Panc1 (cell line): Measurements from ENCODE around the gene ZSCAN23.

Experiments used
- POLR2AphosphoS5 ChIP-seq: IDR thresholded peaks from 2 replicates; pipeline ENCODE4 v1.6.1; 2012; ENCODE audit warnings: mild to moderate bottlenecking, low read depth, low read length, moderate library complexity
- SIN3A ChIP-seq: IDR thresholded peaks from 2 replicates; pipeline ENCODE4 v1.6.1; 2012; ENCODE audit warnings: low read depth, mild to moderate bottlenecking, low read length, moderate library complexity, borderline replicate concordance; ENCODE audit not compliant: insufficient read depth
- TF ChIP-seq, protein P1 (sequence below): fragments of 450-650 bp; IDR thresholded peaks from 2 replicates; pipeline ENCODE4 v1.5.1; 2017; ENCODE audit warnings: mild to moderate bottlenecking
- TF ChIP-seq, protein P2 (sequence below), 2 experiments: IDR thresholded peaks; 2 replicates each; pipeline ENCODE4 v1.6.1; 2011 to 2012; ENCODE audit warnings: low read depth in 2 of 2, control low read depth in 1 of 2, low read length in 1 of 2, mild to moderate bottlenecking in 1 of 2, moderate library complexity in 1 of 2; ENCODE audit not compliant: insufficient read depth in 1 of 2

GRCh38 chr6:28491984-28492317 is 48.7 kb upstream of the ZSCAN23 start:
- TF ChIP-seq, protein P1, sequence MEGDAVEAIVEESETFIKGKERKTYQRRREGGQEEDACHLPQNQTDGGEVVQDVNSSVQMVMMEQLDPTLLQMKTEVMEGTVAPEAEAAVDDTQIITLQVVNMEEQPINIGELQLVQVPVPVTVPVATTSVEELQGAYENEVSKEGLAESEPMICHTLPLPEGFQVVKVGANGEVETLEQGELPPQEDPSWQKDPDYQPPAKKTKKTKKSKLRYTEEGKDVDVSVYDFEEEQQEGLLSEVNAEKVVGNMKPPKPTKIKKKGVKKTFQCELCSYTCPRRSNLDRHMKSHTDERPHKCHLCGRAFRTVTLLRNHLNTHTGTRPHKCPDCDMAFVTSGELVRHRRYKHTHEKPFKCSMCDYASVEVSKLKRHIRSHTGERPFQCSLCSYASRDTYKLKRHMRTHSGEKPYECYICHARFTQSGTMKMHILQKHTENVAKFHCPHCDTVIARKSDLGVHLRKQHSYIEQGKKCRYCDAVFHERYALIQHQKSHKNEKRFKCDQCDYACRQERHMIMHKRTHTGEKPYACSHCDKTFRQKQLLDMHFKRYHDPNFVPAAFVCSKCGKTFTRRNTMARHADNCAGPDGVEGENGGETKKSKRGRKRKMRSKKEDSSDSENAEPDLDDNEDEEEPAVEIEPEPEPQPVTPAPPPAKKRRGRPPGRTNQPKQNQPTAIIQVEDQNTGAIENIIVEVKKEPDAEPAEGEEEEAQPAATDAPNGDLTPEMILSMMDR = no peak
- TF ChIP-seq POLR2AphosphoS5 = no peak
- TF ChIP-seq, protein P2, sequence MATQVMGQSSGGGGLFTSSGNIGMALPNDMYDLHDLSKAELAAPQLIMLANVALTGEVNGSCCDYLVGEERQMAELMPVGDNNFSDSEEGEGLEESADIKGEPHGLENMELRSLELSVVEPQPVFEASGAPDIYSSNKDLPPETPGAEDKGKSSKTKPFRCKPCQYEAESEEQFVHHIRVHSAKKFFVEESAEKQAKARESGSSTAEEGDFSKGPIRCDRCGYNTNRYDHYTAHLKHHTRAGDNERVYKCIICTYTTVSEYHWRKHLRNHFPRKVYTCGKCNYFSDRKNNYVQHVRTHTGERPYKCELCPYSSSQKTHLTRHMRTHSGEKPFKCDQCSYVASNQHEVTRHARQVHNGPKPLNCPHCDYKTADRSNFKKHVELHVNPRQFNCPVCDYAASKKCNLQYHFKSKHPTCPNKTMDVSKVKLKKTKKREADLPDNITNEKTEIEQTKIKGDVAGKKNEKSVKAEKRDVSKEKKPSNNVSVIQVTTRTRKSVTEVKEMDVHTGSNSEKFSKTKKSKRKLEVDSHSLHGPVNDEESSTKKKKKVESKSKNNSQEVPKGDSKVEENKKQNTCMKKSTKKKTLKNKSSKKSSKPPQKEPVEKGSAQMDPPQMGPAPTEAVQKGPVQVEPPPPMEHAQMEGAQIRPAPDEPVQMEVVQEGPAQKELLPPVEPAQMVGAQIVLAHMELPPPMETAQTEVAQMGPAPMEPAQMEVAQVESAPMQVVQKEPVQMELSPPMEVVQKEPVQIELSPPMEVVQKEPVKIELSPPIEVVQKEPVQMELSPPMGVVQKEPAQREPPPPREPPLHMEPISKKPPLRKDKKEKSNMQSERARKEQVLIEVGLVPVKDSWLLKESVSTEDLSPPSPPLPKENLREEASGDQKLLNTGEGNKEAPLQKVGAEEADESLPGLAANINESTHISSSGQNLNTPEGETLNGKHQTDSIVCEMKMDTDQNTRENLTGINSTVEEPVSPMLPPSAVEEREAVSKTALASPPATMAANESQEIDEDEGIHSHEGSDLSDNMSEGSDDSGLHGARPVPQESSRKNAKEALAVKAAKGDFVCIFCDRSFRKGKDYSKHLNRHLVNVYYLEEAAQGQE (IDR thresholded peaks at IDR 0.05; ENCODE audit: insufficient read depth in 1 of 2, low read depth in 2 of 2, low read length in 1 of 2) = no peak
- TF ChIP-seq SIN3A = no peak
